ENCODE results near the gene HHATL. TPM values are rescaled to one million over a fixed set of nuclear protein-coding genes. Genes with fewer than 3 reads are reported as not detected.

HHATL gene
- total RNA-seq, 1 experiment from 2014 or later = not detected

- H3K27me3 ChIP-seq (ENCODE audit: control insufficient read depth, insufficient read depth, low read length) = no peaks in the 10 kb centered on the region
- H3K36me3 ChIP-seq (replicated peaks; ENCODE audit: control insufficient read depth, insufficient read depth, low read length) = no peaks in the 10 kb centered on the region
- DNase-seq = no peak
- no peak overlapping the region for H3K4me3 ChIP-seq (ENCODE audit: insufficient read depth, low read depth, low read length)
Observed at GRCh38 chr3:42690191-42690590, 12.4 kb downstream of the HHATL start.

- Histone ChIP-seq H3K4me3 (ENCODE audit: insufficient read depth, low read depth, low read length) (no peak overlapping the region), H3K36me3 (replicated peaks; ENCODE audit: control insufficient read depth, insufficient read depth, low read length) (no peaks in the 10 kb centered on the region), H3K27me3 (ENCODE audit: control insufficient read depth, insufficient read depth, low read length) (no peaks in the 10 kb centered on the region)
- peak; percentile 72 for DNase-seq
Observed at GRCh38 chr3:42689421-42690014, 13.1 kb downstream of the HHATL start.

- Histone ChIP-seq H3K4me3 (ENCODE audit: insufficient read depth, low read depth, low read length) (no peak overlapping the region), H3K36me3 (replicated peaks; ENCODE audit: control insufficient read depth, insufficient read depth, low read length) (no peaks in the 10 kb centered on the region), H3K27me3 (ENCODE audit: control insufficient read depth, insufficient read depth, low read length) (no peaks in the 10 kb centered on the region)
- peak; percentile 66 for DNase-seq
Observed at GRCh38 chr3:42688487-42689420, 13.8 kb downstream of the HHATL start.

GRCh38 chr3:42688016-42688415, 14.6 kb downstream of the HHATL start:
- Histone ChIP-seq H3K27me3 (ENCODE audit: control insufficient read depth, insufficient read depth, low read length) (no peaks in the 10 kb centered on the region), H3K36me3 (replicated peaks; ENCODE audit: control insufficient read depth, insufficient read depth, low read length) (no peaks in the 10 kb centered on the region), H3K4me3 (ENCODE audit: insufficient read depth, low read depth, low read length) (no peak overlapping the region)
- DNase-seq = no peak

- no peak for DNase-seq
- H3K4me3 ChIP-seq (ENCODE audit: insufficient read depth, low read depth, low read length) = no peak overlapping the region
Observed at GRCh38 chr3:42686832-42687650, 15.6 kb downstream of the HHATL start.

GRCh38 chr3:42685891-42686820, 16.4 kb downstream of the HHATL start:
- DNase-seq = no peak
- Histone ChIP-seq H3K36me3 (replicated peaks; ENCODE audit: control insufficient read depth, insufficient read depth, low read length) (no peaks in the 10 kb centered on the region), H3K4me3 (ENCODE audit: insufficient read depth, low read depth, low read length) (no peak overlapping the region), H3K27me3 (ENCODE audit: control insufficient read depth, insufficient read depth, low read length) (no peaks in the 10 kb centered on the region)

More at GRCh38 chr3:42686832-42687650, 15.6 kb downstream of the HHATL start:
- Histone ChIP-seq H3K27me3 (ENCODE audit: control insufficient read depth, insufficient read depth, low read length) (no peaks in the 10 kb centered on the region), H3K36me3 (replicated peaks; ENCODE audit: control insufficient read depth, insufficient read depth, low read length) (no peaks in the 10 kb centered on the region)

DNA sequence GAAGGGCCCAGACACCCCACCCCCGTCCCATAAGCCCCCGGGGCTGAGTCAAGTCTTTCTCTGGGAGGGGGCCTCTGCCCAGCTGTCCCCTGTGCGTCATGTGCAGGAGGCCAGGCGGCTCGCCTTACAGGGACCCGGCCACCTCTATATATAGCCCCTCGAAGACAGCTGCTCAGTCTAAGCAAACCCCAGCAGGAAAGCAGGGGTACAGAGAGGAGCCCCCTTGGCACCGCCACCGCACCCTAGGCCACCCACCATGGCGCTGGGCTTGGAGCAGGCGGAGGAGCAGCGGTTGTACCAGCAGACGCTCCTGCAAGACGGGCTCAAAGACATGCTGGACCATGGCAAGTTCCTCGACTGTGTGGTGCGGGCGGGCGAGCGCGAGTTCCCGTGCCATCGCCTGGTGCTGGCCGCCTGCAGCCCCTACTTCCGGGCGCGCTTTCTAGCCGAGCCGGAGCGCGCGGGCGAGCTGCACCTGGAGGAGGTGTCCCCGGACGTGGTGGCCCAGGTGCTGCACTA, 17.2 kb downstream of the HHATL start, which contains the start of gene KLHL40:
KLHL40 (plus strand) TSS at position 175 of the 519 bp plus-strand sequence; CDS start at position 257, 82 bp downstream.
- Histone ChIP-seq H3K36me3 (replicated peaks; ENCODE audit: control insufficient read depth, insufficient read depth, low read length) (no peaks in the 10 kb centered on the region), H3K4me3 (ENCODE audit: insufficient read depth, low read depth, low read length) (no peak within 1 kb of the TSS), H3K27me3 (ENCODE audit: control insufficient read depth, insufficient read depth, low read length) (no peaks in the 10 kb centered on the region)
- no peak for DNase-seq

DNA sequence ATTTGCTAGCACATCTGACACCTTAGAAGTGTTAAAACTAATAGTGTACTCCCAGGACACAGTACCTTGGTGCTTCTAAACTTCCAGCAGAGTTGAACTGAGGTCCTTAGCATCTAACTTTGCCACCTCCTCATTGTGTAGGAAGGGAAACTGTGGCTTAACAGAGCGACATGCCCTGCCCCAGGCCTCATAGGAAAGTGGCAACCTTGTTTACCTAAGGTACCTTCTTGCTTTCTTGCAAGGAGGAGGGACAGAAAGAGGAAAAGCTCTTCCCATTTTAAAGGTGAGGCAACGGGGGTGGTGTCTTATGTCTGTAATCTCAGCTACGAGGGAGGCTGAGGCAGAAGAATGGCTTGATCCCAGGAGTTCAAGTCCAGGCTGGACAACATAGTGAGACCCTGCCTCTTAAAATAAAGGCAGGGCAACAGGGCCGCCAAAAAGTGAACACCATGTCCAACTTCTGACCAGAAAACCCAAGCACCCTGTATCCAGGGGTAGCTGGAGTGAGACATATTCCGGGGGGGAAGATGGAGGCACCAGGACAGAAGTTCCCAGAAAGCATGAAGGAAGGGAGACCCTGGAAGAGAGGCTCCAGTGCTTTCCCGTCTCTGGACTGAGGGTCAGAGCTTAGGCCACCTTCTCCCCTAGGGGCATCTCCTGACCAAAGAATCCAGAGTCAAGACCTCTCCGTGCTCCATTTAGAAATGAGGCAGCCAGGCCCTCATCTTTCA, 17.8 kb downstream of the HHATL start:
- no peak overlapping the region for H3K4me3 ChIP-seq (ENCODE audit: insufficient read depth, low read depth, low read length)
- H3K36me3 ChIP-seq (replicated peaks; ENCODE audit: control insufficient read depth, insufficient read depth, low read length) = no peaks in the 10 kb centered on the region
- no peaks in the 10 kb centered on the region for H3K27me3 ChIP-seq (ENCODE audit: control insufficient read depth, insufficient read depth, low read length)
- DNase-seq = no peak

DNA sequence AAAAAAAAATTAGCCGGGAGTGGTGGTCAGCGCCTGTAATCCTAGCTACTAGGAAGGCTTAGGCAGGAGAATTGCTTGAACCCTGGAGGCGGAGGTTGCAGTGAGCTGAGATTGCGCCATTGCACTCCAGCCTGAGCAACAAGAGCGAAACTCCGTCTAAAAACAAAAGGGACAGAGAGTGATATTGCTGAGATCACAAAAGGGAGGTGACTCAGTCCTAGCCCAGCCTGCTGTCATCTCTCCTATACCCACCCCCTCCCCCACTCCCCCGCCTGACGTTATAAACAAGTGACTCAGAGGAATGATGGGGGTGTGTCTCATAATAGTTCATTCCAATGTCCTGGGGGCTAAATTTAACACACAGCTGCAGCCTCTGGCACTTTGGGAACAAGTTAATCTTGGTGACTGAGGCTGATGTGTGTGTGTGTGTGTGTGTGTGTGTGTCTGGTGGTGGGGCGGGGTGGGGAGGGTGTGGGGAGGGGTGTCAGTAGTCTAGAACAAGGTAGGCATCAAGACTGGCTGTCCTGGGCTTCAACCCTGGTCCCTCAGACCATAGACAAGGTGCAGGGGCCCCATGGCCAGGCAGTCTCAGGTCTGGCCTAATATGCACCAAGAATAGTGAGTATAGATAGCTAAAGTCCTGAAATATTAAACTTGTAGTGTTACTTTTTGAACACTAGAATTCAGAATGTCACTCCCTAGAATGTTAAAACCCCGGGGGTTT, 18.6 kb downstream of the HHATL start:
- peak; percentile 75 for DNase-seq
- H3K36me3 ChIP-seq (replicated peaks; ENCODE audit: control insufficient read depth, insufficient read depth, low read length) = no peaks in the 10 kb centered on the region
- no peaks in the 10 kb centered on the region for H3K27me3 ChIP-seq (ENCODE audit: control insufficient read depth, insufficient read depth, low read length)
- H3K4me3 ChIP-seq (ENCODE audit: insufficient read depth, low read depth, low read length) = no peak overlapping the region

DNA sequence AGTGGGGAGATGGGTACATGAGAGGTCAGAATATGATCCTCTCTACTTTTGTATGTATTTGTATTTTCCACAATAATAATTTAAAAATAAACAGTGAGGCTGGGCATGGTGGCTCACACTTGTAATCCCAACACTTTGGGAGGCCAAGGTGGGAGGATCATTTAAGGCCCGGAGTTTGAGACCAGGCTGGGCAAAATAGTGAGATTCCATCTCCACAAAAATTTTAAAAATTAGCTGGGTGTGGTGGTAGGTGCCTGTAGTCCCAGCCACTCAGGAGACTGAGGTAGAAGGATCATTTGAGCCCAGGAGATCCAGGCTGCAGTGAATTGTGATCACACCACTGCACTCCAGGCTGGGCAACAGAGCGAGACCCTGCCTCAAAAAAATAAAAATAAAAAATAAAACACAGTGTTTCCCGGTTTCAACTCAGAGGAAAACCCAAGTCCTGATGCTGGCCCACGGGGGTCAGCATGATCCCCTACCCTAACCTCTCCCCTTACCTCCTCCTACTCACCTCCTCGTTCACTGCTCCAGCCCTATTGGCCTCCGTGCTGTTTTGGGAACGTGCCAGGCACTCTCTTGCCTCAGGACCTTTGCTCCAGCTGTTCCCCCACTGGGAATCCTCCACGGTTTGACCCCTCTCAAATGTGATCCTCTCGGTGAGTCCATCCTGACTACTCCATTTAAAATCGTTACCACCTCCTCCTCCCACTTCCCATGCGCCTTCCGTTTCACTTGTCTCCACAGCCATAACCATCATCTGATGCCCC, 20.1 kb downstream of the HHATL start:
- DNase-seq = no peak
- no peak overlapping the region for H3K4me3 ChIP-seq (ENCODE audit: insufficient read depth, low read depth, low read length)
- H3K27me3 ChIP-seq (ENCODE audit: control insufficient read depth, insufficient read depth, low read length) = no peaks in the 10 kb centered on the region
- H3K36me3 ChIP-seq (replicated peaks; ENCODE audit: control insufficient read depth, insufficient read depth, low read length) = no peaks in the 10 kb centered on the region

GRCh38 chr3:42681361-42682038, 21.1 kb downstream of the HHATL start:
- no peak overlapping the region for H3K4me3 ChIP-seq (ENCODE audit: insufficient read depth, low read depth, low read length)
- no peaks in the 10 kb centered on the region for H3K27me3 ChIP-seq (ENCODE audit: control insufficient read depth, insufficient read depth, low read length)
- H3K36me3 ChIP-seq (replicated peaks; ENCODE audit: control insufficient read depth, insufficient read depth, low read length) = no peaks in the 10 kb centered on the region
- peak; percentile 1 for DNase-seq

Data from H7 (cell line).